ENCODE results near the gene MYH15. TPM values are rescaled to one million over a fixed set of nuclear protein-coding genes. Genes with fewer than 3 reads are reported as not detected.

The MYH15 gene
- total RNA-seq, 1 experiment from 2014 or later, result 1.2 TPM

Other genes starting within 250 kb of the MYH15 start
- gene HHLA2, start 214.0 kb downstream of the MYH15 start, total RNA-seq (2021; ENCODE audit: unreplicated experiment), result not detected
- gene CIP2A, start 78.8 kb upstream of the MYH15 start, total RNA-seq (2021; ENCODE audit: unreplicated experiment), result 52.0 TPM
- gene DZIP3, start 79.1 kb upstream of the MYH15 start, total RNA-seq (2021; ENCODE audit: unreplicated experiment), result 30.9 TPM
- not detected for gene RETNLB, start 246.8 kb upstream of the MYH15 start, total RNA-seq (2021; ENCODE audit: unreplicated experiment)